Pulmonary artery endothelial cell (primary cell): ENCODE data around the gene EGFR. TPM values are rescaled to one million over a fixed set of nuclear protein-coding genes. Genes with fewer than 3 reads are reported as not detected.

Source experiments
- DNase-seq: peaks from one replicate; pipeline ENCODE4 v3.0.0-alpha.2; 2011; ENCODE audit warnings: low read depth, low spot score
- total RNA-seq: library from RNA; depleted of rRNA; stranded (reverse); fragments of >200 nt; gene quantifications from 2 replicates; pipeline ENCODE4 v1.2.3, GENCODE V29; 2014

The EGFR gene
- total RNA-seq, 1 donor from 2014 or later = 2.5 TPM

DNA sequence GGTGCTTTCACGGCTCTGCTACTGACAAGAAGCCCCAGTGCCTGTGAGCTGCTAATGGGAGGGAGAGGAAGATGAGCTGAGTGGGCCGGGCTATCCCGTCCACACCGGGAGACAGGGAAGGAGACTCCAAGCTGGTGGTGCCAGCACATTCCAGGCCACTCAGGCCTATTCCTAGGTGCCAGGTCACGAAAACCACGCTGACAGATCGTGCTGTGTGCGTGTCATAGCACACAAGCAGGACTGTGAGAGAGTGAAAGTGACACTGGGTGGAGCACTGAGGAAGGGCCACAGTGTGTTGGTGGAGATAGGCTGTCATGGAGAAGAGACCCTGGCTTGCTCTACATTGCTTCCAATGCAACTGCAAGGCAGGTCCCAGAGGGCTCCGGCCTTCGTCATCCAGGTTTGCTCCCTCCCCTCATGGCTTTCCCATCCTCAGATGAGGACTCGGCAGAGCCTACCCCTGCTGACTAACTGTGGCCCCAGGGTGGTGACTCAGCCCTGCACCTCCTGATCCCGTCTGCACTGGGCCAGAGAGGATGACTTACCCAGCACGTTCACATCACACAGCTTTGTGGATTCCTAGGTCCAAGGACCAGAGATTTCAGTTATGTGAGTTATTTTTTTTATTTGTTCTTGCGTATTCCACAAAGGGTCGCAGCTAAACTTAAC, 167.3 kb downstream of the EGFR start:
- no peak for DNase-seq

DNA sequence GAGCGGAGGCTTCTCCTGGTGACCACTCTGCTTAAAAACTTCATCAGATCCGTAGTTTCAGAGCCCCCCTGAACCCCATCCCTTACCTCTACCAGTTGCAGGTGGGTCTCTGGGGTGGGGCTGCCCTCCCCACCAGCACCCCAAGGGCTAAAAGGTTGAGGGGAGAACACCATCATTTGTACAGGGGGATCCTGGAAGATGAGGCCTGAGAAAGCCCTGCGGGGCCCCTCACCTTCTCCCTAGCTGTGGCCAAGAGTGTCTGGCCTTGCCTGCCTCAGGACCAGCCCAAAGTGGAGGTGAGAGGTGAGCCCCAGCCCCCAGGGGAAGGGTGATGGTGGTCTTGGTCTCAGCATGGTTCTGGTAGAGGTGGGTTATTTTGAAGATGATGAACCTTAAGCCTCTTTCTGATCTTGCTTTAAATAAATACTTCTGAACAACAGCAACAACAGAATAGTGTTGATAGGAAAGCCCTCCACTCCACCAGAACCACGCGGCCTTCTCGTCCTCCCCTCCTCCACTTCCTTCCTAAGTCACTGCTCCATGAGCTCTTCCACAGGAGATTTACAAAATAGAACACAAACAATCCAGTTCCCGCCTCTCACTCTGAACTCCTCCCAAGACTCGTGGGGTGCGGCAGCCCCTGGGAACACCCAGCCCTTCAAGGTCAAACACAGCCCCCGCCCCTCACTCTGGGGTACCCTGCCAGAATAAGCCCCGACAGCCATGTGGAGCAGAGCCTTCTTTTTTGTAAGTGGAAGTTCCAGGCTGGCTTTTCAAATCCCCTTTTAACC, 169.1 kb downstream of the EGFR start:
- no peak for DNase-seq

DNA sequence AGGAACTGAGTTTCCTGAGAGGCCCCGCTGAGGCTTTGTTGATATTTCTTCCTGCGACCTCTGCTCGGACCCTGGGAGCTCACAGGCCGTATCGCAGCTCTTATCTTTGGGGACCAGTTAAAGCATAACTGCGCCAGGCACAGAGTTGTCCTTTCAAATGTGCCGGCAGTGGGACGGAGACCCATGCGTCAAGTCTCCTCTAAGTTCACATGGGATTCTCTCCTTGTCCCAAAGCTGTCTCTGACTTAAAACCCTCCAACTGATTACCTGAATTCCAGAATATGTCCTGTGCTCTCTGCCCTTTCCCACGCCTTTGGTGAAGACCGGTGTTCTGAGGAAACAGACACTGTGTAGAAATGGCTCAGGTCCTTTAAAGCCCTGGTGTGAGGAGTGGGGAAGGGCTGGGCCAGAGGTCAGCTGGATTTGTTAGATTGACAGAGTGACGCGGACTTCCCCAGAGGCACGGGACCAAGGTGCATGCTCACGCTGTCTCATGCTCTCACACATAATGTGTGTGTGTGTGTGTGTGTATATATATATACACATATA, 169.8 kb downstream of the EGFR start:
- DNase-seq = no peak

DNA sequence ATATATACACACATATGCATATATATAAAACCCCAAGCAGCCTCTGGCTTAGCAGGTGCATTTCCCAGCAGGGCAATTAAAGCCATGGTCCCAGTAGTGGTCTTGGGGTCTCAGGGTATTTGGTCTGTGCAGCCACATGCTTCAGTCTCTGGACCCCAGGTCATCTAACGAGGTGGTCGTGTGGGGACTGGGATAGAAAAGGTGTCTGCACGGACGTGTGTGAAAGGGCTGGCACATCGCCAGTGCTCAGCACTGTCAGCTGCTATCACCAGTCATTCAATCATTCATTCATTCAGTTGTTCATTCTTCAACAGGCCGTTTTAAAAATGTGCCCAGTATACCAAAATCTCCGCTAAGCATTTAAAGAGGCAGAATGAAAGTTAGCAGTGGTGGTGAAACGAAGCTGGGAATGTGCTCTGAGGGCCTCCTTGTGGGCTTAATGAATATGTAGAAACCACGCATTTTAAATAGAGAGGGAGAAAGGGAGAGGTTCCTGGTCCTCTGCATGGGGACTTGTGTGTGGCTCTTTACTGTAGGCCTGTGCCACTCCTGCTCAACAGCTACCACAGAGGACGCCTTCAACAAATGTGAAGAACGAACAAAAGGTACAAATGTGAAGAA, 170.4 kb downstream of the EGFR start:
- DNase-seq = no peak

DNA sequence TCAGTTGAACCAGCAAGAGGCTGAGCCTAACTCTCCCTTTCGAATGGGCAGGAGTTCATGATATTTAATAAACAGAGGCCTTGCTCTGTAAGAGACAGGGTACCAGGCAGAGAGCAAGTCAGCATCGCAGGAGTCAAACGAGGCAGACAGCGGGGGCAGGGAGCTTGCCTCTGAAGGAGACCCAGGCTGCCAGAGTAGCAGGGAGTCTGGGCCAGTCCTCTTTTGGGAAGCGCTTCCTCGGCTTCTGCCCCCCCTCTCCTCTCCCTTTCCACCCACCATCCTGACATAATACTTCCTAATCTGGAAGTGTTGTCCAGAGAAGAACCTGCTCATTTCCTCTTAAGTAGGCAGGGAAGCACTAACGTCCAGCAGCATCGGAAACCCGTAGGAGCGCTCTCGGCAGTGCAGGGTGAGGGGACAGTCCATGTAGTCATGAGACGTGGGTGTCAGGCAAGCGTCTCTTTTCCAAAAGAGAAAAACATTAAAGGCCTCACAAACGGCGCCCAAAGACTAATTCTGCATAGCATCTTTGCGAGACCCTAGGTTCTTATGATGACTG, 171.1 kb downstream of the EGFR start:
- DNase-seq = no peak

DNA sequence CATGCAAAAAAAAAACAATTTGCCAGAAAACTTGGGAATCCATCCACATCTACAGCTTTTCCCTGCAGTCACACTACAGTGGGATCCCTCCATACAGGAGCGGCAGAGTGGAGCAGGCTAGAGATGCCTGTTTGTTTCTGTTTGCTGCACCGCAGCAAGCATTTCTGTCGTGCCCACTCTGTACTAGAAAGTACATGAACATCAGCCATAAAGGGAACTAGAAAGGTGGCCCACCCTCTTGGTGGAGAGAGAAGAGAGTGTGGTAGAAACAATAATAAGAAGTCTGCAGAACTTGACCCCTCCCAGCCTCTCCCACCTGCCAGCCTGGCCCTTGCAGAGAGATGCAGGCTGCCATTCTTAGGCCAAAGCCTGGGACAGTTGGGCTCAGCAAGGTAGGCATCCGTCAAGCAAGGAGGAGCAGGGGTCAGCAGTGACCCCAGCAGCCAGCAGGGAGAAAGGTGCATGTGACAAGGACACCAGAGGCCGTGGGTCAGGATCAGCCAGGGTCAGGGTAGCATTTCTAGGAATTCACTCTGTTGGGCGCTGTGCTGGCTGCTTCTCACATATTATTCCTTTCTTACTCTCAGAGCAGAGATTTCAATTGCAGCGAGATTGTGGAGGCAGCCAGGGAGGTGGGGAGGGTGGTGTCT, 171.8 kb downstream of the EGFR start:
- no peak for DNase-seq

DNA sequence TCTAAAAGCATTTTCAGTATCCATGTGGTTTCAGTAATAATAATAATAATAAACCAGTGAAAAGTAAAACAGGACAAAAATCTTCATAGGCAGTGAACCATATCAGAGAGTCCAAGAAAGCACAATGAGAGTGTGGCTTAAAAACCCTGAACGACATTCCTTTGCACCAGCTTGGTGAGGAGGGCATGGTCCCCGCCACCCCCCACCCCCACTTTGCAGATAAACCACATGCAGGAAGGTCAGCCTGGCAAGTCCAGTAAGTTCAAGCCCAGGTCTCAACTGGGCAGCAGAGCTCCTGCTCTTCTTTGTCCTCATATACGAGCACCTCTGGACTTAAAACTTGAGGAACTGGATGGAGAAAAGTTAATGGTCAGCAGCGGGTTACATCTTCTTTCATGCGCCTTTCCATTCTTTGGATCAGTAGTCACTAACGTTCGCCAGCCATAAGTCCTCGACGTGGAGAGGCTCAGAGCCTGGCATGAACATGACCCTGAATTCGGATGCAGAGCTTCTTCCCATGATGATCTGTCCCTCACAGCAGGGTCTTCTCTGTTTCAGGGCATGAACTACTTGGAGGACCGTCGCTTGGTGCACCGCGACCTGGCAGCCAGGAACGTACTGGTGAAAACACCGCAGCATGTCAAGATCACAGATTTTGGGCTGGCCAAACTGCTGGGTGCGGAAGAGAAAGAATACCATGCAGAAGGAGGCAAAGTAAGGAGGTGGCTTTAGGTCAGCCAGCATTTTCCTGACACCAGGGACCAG, 172.5 kb downstream of the EGFR start:
- DNase-seq = no peak

DNA sequence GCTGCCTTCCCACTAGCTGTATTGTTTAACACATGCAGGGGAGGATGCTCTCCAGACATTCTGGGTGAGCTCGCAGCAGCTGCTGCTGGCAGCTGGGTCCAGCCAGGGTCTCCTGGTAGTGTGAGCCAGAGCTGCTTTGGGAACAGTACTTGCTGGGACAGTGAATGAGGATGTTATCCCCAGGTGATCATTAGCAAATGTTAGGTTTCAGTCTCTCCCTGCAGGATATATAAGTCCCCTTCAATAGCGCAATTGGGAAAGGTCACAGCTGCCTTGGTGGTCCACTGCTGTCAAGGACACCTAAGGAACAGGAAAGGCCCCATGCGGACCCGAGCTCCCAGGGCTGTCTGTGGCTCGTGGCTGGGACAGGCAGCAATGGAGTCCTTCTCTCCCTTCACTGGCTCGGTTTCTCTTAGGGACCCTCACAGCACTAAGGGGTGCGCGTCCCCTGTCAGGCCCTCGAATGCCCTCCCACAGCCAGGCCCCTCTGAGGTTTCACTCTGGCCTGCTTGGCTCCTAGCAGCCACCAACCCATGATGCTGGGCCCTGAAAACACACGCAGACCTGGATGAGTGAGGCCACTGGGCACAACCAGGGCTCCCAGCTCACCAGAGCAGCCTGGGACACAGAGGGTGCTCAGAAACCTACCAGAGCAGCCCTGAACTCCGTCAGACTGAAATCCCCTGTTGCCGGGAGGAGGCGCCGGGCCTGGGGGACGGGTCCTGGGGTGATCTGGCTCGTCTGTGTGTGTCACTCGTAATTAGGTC, 173.3 kb downstream of the EGFR start:
- no peak for DNase-seq

DNA sequence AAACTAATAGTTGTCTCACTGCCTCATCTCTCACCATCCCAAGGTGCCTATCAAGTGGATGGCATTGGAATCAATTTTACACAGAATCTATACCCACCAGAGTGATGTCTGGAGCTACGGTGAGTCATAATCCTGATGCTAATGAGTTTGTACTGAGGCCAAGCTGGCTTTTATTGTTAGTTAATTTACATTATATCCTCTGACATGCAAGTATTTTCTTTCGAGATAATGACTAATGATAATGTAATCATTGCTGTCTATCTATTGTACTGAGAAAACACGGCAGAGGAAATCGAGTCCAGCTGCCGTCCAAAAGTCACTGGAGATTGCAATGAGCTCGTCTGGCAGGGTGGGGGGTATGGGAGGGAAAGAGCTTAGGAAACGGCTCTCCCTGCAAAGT, 173.9 kb downstream of the EGFR start:
- DNase-seq = peak; percentile 45

DNA sequence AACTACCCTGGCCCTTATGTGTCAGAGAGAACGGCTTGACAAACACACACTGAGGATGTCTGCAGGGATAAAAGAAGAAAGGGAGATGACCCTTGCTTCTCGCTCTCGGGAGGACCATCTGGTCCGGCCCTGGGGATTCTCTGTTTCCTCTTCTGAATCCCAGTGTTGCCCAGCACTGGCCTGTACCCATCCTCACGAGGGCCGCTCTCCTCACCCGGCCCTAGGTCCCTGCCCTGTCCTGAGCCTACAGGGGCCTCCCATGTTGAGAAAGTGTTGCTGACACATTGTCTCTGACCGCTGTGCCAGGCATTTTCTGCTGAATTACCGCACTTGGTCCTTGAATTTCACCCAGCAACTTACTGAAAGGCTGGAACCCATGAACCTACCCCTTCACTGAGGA, 174.4 kb downstream of the EGFR start:
- DNase-seq = no peak

DNA sequence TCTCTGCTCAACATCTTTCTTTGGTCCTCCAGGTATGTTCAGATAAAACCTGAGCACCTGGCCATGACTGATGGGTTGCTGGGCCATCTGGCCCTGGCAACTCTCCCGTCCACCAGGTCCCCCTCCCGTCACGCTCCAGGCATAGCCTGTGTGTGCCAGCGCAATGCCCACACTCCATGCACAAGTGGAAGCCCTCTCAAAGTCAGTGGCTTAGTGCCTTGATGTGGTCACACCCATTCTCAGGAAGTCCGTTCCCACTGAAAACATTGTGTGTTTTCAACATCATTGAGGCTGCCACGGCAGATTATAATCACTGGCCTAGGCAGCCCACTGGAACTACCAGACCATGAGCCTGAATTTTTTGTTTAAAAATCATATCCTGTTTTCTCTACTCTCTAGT, 175.7 kb downstream of the EGFR start:
- DNase-seq = no peak

DNA sequence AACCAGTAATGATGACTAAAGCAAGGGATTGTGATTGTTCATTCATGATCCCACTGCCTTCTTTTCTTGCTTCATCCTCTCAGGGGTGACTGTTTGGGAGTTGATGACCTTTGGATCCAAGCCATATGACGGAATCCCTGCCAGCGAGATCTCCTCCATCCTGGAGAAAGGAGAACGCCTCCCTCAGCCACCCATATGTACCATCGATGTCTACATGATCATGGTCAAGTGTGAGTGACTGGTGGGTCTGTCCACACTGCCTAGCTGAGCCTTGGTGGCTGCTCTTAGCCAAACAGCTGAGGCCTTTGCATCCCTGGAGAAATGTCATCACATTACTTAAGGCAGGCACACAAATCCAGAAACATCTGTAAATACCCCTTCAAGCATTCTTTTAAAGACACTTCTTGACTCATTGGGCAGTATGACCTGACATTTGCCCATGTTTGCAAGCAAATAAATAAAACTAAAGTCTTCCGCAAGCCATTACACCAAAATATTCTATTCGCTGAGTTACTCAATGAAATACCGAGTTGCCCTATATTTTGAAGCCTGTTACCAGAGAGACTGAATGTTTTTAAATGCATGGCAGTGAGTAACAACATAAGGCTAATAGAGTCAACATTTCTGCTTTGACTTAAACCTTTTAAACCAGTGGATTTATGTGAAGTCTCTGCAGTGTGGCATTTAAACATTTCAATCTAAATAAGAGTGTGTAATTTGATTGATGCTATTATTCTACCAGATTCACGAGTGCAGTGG, 180.0 kb downstream of the EGFR start:
- no peak for DNase-seq

DNA sequence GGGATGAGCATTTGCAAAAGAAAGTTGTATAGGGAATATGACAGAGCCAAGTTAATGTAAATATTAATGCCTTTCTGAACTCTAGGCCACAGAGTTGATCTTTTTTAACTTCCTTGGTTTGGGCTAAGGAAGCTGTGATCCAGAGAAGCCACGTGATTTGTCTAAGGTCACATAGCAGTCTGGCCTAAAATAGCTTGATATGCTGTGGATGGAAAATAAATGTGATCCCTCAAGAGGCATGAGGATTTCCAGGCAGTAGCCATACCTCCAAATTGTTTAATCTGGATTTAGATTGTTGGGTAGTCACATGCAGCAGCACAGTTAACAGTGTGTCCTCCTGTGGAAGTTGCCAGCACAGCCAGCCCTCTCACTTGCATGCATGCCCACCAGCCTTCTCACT, 180.6 kb downstream of the EGFR start:
- no peak for DNase-seq

DNA sequence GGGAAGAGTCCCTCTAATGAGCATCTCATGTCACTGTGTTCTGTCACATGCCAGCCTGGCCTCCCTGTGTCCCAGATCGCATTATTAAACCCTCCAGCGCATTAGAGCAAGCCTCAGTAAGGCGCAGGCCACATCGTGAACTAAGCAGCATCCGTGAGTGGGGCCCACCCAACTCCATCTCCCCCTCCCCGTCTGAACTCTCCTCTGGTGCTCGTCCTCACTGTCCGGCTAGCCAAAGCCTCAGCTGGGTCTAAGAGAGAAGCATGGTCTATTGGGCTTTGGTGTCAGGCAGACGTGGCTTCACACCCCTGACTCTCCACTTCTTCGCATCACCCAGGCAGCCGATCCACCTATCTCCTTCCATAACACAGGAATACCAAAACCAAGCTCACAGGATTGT, 181.6 kb downstream of the EGFR start:
- no peak for DNase-seq

DNA sequence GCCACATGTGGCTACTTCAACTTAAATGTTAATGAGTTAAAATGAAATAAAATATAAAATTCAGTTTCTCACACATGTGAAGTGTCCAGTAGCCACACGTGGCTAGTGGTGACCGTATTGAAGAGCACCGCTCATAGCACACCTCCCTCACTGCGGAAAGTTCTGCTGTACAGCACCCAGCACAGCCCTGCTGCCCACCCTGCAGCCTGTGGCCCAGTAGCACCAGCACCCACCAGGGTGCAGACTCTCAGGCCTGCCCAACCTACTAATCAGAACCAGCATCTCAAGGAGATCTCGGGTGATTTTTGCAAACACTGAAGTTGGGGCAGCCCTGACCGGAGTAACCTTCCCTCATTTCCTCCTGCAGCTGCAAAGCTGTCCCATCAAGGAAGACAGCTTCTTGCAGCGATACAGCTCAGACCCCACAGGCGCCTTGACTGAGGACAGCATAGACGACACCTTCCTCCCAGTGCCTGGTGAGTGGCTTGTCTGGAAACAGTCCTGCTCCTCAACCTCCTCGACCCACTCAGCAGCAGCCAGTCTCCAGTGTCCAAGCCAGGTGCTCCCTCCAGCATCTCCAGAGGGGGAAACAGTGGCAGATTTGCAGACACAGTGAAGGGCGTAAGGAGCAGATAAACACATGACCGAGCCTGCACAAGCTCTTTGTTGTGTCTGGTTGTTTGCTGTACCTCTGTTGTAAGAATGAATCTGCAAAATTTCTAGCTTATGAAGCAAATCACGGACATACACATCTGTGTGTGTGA, 183.5 kb downstream of the EGFR start:
- DNase-seq = no peak

DNA sequence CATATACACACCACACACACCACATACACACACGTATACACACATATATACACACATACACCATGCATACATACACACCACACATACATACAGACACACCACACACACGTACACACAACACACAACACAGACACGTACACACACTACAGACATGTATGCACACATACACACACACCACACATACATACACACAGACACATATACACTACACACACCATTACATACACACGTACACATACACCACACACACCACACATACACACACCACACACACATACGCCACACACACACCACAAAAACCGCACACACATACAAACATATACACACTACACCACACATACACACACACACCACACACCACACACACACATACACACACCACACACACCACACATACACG, 184.5 kb downstream of the EGFR start:
- DNase-seq = no peak

DNA sequence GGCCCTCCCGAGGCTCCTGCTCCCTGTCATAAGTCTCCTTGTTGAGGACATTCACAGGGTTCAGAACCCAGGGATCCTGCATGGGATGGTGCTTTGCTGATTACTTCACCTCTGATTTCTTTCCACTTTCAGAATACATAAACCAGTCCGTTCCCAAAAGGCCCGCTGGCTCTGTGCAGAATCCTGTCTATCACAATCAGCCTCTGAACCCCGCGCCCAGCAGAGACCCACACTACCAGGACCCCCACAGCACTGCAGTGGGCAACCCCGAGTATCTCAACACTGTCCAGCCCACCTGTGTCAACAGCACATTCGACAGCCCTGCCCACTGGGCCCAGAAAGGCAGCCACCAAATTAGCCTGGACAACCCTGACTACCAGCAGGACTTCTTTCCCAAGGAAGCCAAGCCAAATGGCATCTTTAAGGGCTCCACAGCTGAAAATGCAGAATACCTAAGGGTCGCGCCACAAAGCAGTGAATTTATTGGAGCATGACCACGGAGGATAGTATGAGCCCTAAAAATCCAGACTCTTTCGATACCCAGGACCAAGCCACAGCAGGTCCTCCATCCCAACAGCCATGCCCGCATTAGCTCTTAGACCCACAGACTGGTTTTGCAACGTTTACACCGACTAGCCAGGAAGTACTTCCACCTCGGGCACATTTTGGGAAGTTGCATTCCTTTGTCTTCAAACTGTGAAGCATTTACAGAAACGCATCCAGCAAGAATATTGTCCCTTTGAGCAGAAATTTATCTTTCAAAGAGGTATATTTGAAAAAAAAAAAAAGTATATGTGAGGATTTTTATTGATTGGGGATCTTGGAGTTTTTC, 186.5 kb downstream of the EGFR start:
- no peak for DNase-seq
